GM18951 (cell line): ENCODE results near the gene FMN2.

ENCODE experiments used
- POLR2A ChIP-seq: IDR thresholded peaks from 4 replicates; pipeline ENCODE4 v1.6.1; 2011; ENCODE audit warnings: mild to moderate bottlenecking; ENCODE audit not compliant: insufficient read length, insufficient read depth; ENCODE audit errors: extremely low read depth
- in situ Hi-C: fragments of 300-500 bp; cut with MboI; formaldehyde crosslinking; loops from one replicate; pipeline ENCODE4 v1.12.0; 2022; ENCODE audit warnings: low sequenced_read_pairs, mixed read lengths, inconsistent platforms; ENCODE audit not compliant: unreplicated experiment

FMN2 gene

GRCh38 chr1:240188139-240188538 is 96.5 kb downstream of the FMN2 start:
- TF ChIP-seq POLR2A = no peak
- in situ Hi-C loops = no loop called here

DNA sequence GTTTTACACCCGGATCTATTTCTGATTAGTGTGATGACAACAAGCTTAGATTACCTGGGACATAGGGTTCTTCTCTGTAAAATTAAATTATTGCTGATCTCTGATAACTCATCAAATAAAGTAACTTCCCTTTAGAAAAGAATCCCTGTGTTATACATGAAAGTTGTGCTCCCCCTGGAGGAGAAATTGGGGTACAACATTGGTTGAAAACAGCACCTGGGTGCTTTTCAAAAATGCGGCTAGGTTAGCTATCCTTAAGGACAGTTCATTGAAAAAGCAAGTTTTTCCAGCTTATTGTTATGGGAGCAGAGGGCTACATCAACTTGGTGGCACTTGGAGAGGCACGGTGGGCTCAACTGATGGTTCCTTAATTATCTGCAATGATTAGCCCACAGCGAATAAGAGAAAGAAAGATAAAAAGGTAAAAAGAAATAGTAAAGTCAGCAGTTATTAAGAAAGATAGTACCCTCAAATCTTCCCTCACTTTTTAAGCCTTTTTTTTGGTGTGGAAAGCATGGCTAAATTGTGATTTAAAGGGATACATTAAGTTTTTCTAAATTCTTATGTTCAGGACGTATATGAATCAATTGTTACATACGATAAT is 97.8 kb downstream of the FMN2 start:
- no peak for TF ChIP-seq POLR2A
- in situ Hi-C loops = no loop called here

GRCh38 chr1:240190881-240191401 is 99.3 kb downstream of the FMN2 start:
- no peak for TF ChIP-seq POLR2A
- in situ Hi-C loops = no loop called here

DNA sequence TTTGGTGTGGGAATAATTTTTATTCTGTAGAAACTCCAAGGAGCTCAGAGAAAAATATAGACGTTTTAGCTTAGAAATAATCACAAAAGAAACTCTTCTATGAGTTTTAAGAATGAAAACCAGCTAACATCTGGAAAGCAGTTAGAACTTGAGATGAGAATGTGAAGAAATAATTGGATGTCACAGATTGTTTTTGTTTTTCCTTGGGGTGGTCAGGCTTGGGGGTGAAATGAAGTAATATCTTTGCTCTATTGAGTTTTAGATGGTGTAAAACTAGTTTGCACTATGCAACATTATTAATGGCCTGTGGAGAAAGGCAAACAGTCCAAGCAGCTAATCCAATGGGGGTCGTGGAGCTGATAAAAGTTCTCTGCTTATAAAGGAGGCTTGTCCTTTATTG is 101.2 kb downstream of the FMN2 start:
- in situ Hi-C loops = no loop called here
- no peak for TF ChIP-seq POLR2A

GRCh38 chr1:240193679-240194078 is 102.0 kb downstream of the FMN2 start:
- no peak for TF ChIP-seq POLR2A
- in situ Hi-C loops = no loop called here

GRCh38 chr1:240194120-240194519 is 102.4 kb downstream of the FMN2 start:
- TF ChIP-seq POLR2A = no peak
- in situ Hi-C loops = no loop called here

- in situ Hi-C loops = no loop called here
- no peak for TF ChIP-seq POLR2A
These were observed 106.7 kb downstream of the FMN2 start for GRCh38 chr1:240198376-240198775.

DNA sequence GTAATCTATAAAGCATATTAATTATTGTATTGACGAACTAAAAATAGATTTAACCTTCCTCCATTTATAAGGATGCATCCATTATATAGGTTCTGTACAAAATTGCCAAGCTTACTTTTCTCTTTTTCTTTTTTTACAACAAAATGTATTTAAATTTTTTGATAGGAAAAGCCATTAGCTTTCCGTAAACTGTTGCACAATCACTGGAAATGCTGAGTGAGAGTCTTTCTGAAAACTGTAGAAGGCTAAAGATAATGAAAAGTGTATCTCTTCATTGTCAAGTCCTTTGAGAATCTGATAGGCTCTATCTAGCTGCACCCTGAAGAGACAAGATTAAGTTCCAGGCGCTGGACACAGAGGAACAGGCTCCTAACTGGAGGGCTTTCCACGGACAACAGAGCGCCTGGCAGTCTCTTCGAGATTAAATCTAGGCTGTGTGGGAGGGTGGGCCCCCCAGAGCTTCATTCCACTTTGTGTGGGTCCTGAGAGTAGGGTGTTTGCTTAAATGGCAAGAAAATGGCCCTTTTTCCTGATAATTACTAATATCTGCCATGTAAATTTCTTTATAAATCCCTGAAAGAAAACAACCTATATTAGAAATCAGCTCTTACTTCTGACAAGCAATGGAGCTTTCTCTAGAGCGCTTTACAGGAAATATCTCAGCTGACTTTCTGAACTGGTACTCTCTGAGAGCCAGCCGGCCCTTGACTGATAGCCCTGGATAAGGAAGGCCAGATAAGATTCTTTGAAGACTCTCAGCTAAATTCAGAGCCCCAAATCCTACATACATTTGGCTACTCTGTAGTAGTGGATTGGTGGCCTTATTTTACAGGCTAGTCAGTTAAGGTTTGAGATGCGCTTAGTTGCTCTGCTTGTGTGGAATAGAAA is 108.3 kb downstream of the FMN2 start:
- in situ Hi-C loops = no loop called here
- TF ChIP-seq POLR2A = no peak

DNA sequence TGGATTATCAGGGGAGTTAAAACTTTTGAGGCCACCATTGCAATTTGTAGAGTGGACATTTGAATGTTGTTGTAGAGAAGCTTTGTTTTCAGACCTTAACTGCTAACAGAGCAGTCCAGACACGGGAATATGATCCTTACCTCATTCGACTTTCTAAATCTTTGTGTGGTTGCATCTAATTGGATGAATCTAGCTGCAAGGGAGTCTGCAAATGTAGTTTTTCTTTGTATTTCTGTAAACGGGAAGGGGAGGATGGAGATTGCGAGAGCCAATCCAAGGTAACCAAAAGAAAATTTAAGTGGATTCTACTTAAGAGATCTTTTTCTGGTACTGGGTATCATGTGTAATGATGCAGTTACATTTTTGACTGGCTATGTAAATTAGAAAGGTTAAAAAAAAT is 110.2 kb downstream of the FMN2 start:
- in situ Hi-C loops = no loop called here
- no peak for TF ChIP-seq POLR2A

- in situ Hi-C loops = no loop called here
- no peak for TF ChIP-seq POLR2A
These were observed 115.5 kb downstream of the FMN2 start for GRCh38 chr1:240207073-240207709.

GRCh38 chr1:240210026-240210425 is 118.3 kb downstream of the FMN2 start:
- TF ChIP-seq POLR2A = no peak
- in situ Hi-C loops = no loop called here

DNA sequence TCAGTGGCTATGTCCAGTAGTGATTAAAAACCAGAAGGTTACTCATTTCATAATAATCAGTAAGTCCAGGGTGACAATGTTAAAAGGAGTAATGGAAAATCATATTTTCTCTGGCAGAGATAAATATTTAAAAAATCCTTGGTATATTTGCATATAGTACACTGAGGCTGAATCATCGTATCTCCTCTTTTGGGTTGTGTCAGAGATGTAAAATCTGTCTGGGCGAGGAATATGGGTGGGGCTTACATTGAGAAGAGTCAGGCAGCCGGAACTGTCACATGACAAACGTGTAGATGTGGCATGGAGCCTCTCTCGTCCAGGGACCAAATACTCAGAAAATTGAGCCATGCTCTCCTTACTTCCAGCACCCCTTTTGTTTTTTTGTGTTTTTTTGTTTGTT is 120.9 kb downstream of the FMN2 start:
- in situ Hi-C loops = no loop called here
- no peak for TF ChIP-seq POLR2A

DNA sequence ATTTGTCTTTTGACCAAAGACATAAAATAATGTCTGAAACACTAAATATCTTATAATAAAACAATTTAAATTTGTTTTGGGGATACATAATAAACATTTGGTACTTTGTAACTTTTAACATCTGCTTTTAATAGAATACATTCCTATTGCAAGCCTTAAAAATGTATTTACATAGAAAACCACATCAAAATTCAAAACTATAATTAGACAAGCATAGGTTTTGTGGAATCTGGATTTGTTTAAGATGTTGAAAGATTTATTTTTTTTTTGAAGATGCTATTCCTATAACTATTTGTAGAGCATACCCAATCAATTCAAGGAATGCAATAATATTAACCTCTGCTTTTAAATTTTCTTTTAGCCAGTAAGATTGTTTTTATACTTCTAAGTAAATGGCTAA is 125.7 kb downstream of the FMN2 start:
- in situ Hi-C loops = no loop called here
- TF ChIP-seq POLR2A = no peak
